Right hindlimb (tissue), 1 donor: Measurements from ENCODE around the gene CACNG6.
"Not testable (repeated sequence)": the region's sequence is repeated elsewhere in the genome, so short reads cannot be mapped to it uniquely, and the experiment has no call there.

Experiments
- DNase-seq: peaks from one replicate; pipeline ENCODE4 v3.0.0-alpha.2; 2018

The CACNG6 gene

GRCh38 chr19:53991224-53992113 lies at the start of gene CACNG6:
Gene CACNG6, plus strand, starts transcription at chr19:53991637. Its CDS starts 1,241 bp downstream, at chr19:53992878.
- peak; percentile 50 for DNase-seq

- DNase-seq, result no peak
Measured at GRCh38 chr19:53942001-53942786, 49.2 kb upstream of the CACNG6 start.

GRCh38 chr19:53944416-53944815 lies 47.0 kb upstream of the CACNG6 start:
- DNase-seq, result no peak

GRCh38 chr19:53944933-53945332 lies 46.5 kb upstream of the CACNG6 start:
- no peak for DNase-seq

GRCh38 chr19:53945441-53945840 lies 46.0 kb upstream of the CACNG6 start:
- no peak for DNase-seq

GRCh38 chr19:53945998-53946397 lies 45.4 kb upstream of the CACNG6 start:
- DNase-seq, result no peak

- no peak for DNase-seq
Measured at GRCh38 chr19:53947624-53948023, 43.8 kb upstream of the CACNG6 start.

GRCh38 chr19:53948611-53949010 lies 42.8 kb upstream of the CACNG6 start:
- DNase-seq, result not testable (repeated sequence)

- no peak for DNase-seq
Measured at GRCh38 chr19:53951436-53951835, 40.0 kb upstream of the CACNG6 start.

GRCh38 chr19:53951947-53952346 lies 39.5 kb upstream of the CACNG6 start:
- DNase-seq, result no peak

GRCh38 chr19:53953383-53953782 lies 38.1 kb upstream of the CACNG6 start:
- no peak for DNase-seq

- no peak for DNase-seq
Measured at GRCh38 chr19:53957448-53958167, 33.8 kb upstream of the CACNG6 start.

- DNase-seq, result no peak
Measured at GRCh38 chr19:53958168-53958571, 33.3 kb upstream of the CACNG6 start.

- no peak for DNase-seq
Measured at GRCh38 chr19:53958823-53959757, 32.3 kb upstream of the CACNG6 start.

- DNase-seq, result no peak
Measured at GRCh38 chr19:53960187-53960586, 31.2 kb upstream of the CACNG6 start.

GRCh38 chr19:53960886-53961285 lies 30.6 kb upstream of the CACNG6 start:
- DNase-seq, result no peak

GRCh38 chr19:53961523-53962356 lies 29.7 kb upstream of the CACNG6 start:
- no peak for DNase-seq

- no peak for DNase-seq
Measured at GRCh38 chr19:53962887-53963431, 28.5 kb upstream of the CACNG6 start, which contains the start of gene CACNG8. Gene CACNG8, plus strand, starts transcription at chr19:53962937.

- DNase-seq, result no peak
Measured at GRCh38 chr19:53965091-53965490, 26.3 kb upstream of the CACNG6 start.

GRCh38 chr19:53966931-53967330 lies 24.5 kb upstream of the CACNG6 start:
- no peak for DNase-seq

- DNase-seq, result no peak
Measured at GRCh38 chr19:53969366-53969765, 22.1 kb upstream of the CACNG6 start.
